Osteocyte (in vitro differentiated cells): ENCODE results near the gene NLGN1. TPM values are rescaled to one million over a fixed set of nuclear protein-coding genes. Genes with fewer than 3 reads are reported as not detected.

Experiments used
- DNase-seq: peaks from one replicate; pipeline ENCODE4 v3.0.0; 2021; ENCODE audit warnings: mixed read lengths; ENCODE audit not compliant: unreplicated experiment; ENCODE audit errors: extremely low spot score
- H3K27ac Mint-ChIP-seq: one replicate; pipeline ENCODE4 v1.8.0; 2021; ENCODE audit warnings: mild to moderate bottlenecking, mixed read lengths; ENCODE audit not compliant: unreplicated experiment
- H3K27me3 Mint-ChIP-seq: one replicate; pipeline ENCODE4 v1.8.0; 2021; ENCODE audit warnings: mixed read lengths; ENCODE audit not compliant: unreplicated experiment
- H3K36me3 Mint-ChIP-seq: one replicate; pipeline ENCODE4 v1.8.0; 2021; ENCODE audit warnings: mixed read lengths; ENCODE audit not compliant: unreplicated experiment
- H3K4me1 Mint-ChIP-seq: one replicate; pipeline ENCODE4 v1.8.0; 2021; ENCODE audit warnings: mixed read lengths; ENCODE audit not compliant: unreplicated experiment
- H3K4me3 Mint-ChIP-seq: one replicate; pipeline ENCODE4 v1.8.0; 2021; ENCODE audit warnings: mild to moderate bottlenecking, moderate library complexity, mixed read lengths; ENCODE audit not compliant: unreplicated experiment
- H3K9me3 Mint-ChIP-seq: one replicate; pipeline ENCODE4 v1.8.0; 2021; ENCODE audit warnings: mixed read lengths; ENCODE audit not compliant: unreplicated experiment
- CTCF ChIP-seq: fragments of 200-600 bp; sonication (generic); IDR thresholded peaks from 2 replicates; pipeline ENCODE4 v1.5.0; 2021; ENCODE audit warnings: antibody characterized with exemption, mild to moderate bottlenecking, moderate library complexity
- total RNA-seq: library from RNA; stranded (reverse); gene quantifications from 2 replicates; pipeline ENCODE4 v1.2.1, GENCODE V29; 2021

NLGN1 gene
- total RNA-seq, 1 donor from 2014 or later = 3.9 TPM

GRCh38 chr3:174169736-174170135 lies 772.2 kb downstream of the NLGN1 start:
- Mint-ChIP-seq H3K4me1 (no peaks in the 10 kb centered on the region), H3K36me3 (peaks cover 6% of the 10 kb centered on the region), H3K9me3 (peaks cover 42% of the 10 kb centered on the region), H3K27me3 (no peaks in the 10 kb centered on the region), H3K27ac (no peak overlapping the region), H3K4me3 (no peak overlapping the region)
- DNase-seq = no peak
- TF ChIP-seq CTCF = no peak

- Mint-ChIP-seq H3K27ac (no peak overlapping the region), H3K36me3 (peaks cover 7% of the 10 kb centered on the region), H3K4me1 (no peaks in the 10 kb centered on the region), H3K27me3 (no peaks in the 10 kb centered on the region), H3K9me3 (peaks cover 39% of the 10 kb centered on the region), H3K4me3 (no peak overlapping the region)
- TF ChIP-seq CTCF = no peak
- DNase-seq = no peak
These were observed 772.7 kb downstream of the NLGN1 start for GRCh38 chr3:174170248-174170647.

GRCh38 chr3:174186377-174186989 lies 788.9 kb downstream of the NLGN1 start:
- no peaks in the 10 kb centered on the region for H3K36me3 Mint-ChIP-seq

GRCh38 chr3:174191380-174191779 lies 793.8 kb downstream of the NLGN1 start:
- Mint-ChIP-seq H3K27me3 (no peaks in the 10 kb centered on the region), H3K4me1 (peaks cover 36% of the 10 kb centered on the region), H3K27ac (no peak overlapping the region), H3K36me3 (no peaks in the 10 kb centered on the region), H3K4me3 (no peak overlapping the region), H3K9me3 (no peaks in the 10 kb centered on the region)
- no peak for TF ChIP-seq CTCF
- DNase-seq = no peak

More at GRCh38 chr3:174186377-174186989, 788.9 kb downstream of the NLGN1 start:
- H3K4me3 Mint-ChIP-seq = no peak overlapping the region
- H3K9me3 Mint-ChIP-seq = no peaks in the 10 kb centered on the region
- no peak overlapping the region for H3K27ac Mint-ChIP-seq
- peaks cover 11% of the 10 kb centered on the region for H3K4me1 Mint-ChIP-seq
- no peaks in the 10 kb centered on the region for H3K27me3 Mint-ChIP-seq
- no peak for TF ChIP-seq CTCF
- DNase-seq = no peak

- Mint-ChIP-seq H3K36me3 (no peaks in the 10 kb centered on the region), H3K27ac (no peak overlapping the region), H3K27me3 (no peaks in the 10 kb centered on the region), H3K4me3 (no peak overlapping the region), H3K4me1 (peaks cover 36% of the 10 kb centered on the region), H3K9me3 (no peaks in the 10 kb centered on the region)
- no peak for DNase-seq
- TF ChIP-seq CTCF = no peak
These were observed 794.4 kb downstream of the NLGN1 start for GRCh38 chr3:174191895-174192294.
